GM19372 (cell line): ENCODE data around the gene OSTN.
"Not testable (repeated sequence)": the region's sequence is repeated elsewhere in the genome, so short reads cannot be mapped to it uniquely, and the experiment has no call there.

Source experiments
- ATAC-seq: cut with Tn5 transposase; IDR thresholded peaks from one replicate; pipeline ENCODE4 v1.9.1; 2021; ENCODE audit warnings: mild to moderate bottlenecking, low read depth, moderate library complexity; ENCODE audit not compliant: unreplicated experiment

Gene OSTN

GRCh38 chr3:191261304-191261638 is 62.2 kb downstream of the OSTN start:
- ATAC-seq = no peak

- ATAC-seq = peak; percentile 58
Observed at GRCh38 chr3:191262650-191263049, 63.6 kb downstream of the OSTN start.

GRCh38 chr3:191263365-191263764 is 64.3 kb downstream of the OSTN start:
- ATAC-seq = peak; percentile 73

- ATAC-seq = no peak
Observed at GRCh38 chr3:191263850-191264249, 64.8 kb downstream of the OSTN start.

GRCh38 chr3:191268737-191269136 is 69.7 kb downstream of the OSTN start:
- ATAC-seq = no peak

GRCh38 chr3:191269289-191270085 is 70.4 kb downstream of the OSTN start:
- ATAC-seq = peak; percentile 71

GRCh38 chr3:191275244-191275643 is 76.2 kb downstream of the OSTN start:
- ATAC-seq = not testable (repeated sequence)

GRCh38 chr3:191275751-191276150 is 76.7 kb downstream of the OSTN start:
- ATAC-seq = no peak

- ATAC-seq = no peak
Observed at GRCh38 chr3:191280111-191280510, 81.1 kb downstream of the OSTN start.

GRCh38 chr3:191280882-191281281 is 81.8 kb downstream of the OSTN start:
- no peak for ATAC-seq

- no peak for ATAC-seq
Observed at GRCh38 chr3:191282251-191283185, 83.5 kb downstream of the OSTN start.

- no peak for ATAC-seq
Observed at GRCh38 chr3:191283400-191283799, 84.4 kb downstream of the OSTN start.

- peak; percentile 76 for ATAC-seq
Observed at GRCh38 chr3:191290311-191291025, 91.4 kb downstream of the OSTN start.

- ATAC-seq = no peak
Observed at GRCh38 chr3:191292243-191293015, 93.4 kb downstream of the OSTN start.

GRCh38 chr3:191294291-191294690 is 95.2 kb downstream of the OSTN start:
- no peak for ATAC-seq

GRCh38 chr3:191296041-191296541 is 97.0 kb downstream of the OSTN start:
- ATAC-seq = peak; percentile 70

- no peak for ATAC-seq
Observed at GRCh38 chr3:191298846-191299245, 99.8 kb downstream of the OSTN start.

GRCh38 chr3:191300422-191300821 is 101.4 kb downstream of the OSTN start:
- ATAC-seq = peak; percentile 20

GRCh38 chr3:191301017-191301416 is 102.0 kb downstream of the OSTN start:
- peak; percentile 64 for ATAC-seq
